Measurements from ENCODE around the gene MUC5B.

- no peak for TF ChIP-seq CTCF (conservative IDR thresholded peaks at IDR 0.05; ENCODE audit: low read depth, low read length)
- no peak for TF ChIP-seq EZH2 (IDR thresholded peaks at IDR 0.05; ENCODE audit: borderline replicate concordance, low read depth, low read length, poor library complexity, severe bottlenecking)
Measured at GRCh38 chr11:1219446-1219833, 3.4 kb upstream of the MUC5B start.
